NCI-H2081 (cell line): ENCODE results near the gene DYDC1.
"Not testable (repeated sequence)": the region's sequence is repeated elsewhere in the genome, so short reads cannot be mapped to it uniquely, and the experiment has no call there.

ENCODE experiments used
- DNase-seq, 2 experiments: peaks; one replicate each; lab custom pipeline; 2025; lab: John Stamatoyannopoulos, UW

Gene DYDC1

GRCh38 chr10:80344276-80344675 is 12.3 kb downstream of the DYDC1 start:
- no peak for DNase-seq

GRCh38 chr10:80333983-80334382 is 22.6 kb downstream of the DYDC1 start:
- no peak for DNase-seq

DNA sequence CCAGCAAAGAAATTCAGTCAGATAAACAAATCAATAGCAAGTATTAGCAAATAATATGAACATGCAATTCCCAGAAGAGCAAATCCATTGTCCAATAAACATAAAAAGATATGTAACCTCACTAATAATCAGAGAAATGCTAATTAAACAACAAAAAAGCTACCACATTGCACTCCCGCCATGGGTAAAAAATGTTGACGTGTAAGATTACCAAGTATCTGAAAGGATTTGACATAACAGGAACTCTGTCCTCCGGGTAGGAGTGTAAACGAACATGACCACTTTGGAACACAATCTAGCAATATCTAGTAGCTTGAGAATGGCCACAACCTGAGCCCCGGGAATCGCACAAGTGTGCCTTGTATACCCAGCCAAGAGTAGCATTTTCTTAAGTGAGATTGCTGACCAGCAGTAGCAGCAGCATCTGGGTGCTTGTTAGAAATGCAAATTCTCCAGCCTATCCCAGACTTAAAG is 31.6 kb downstream of the DYDC1 start:
- DNase-seq: no peak

DNA sequence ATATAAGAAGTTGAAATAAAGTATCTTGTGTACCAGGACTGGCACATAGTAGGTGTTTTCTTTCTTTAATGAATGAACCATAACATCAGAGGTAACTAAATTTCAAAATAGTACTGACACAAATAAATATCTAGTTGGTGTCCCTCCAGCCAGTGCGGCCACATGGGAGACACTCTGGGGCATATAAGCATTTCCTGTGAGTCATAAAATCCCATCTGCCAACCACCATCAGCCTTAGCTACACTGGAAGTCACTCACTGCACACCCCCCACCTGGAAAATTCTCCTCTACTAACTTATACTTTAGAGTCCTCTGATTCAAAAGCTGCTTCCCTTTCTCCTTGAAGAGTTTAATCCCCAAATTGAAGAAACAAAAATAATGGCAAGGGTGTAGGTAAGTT is 32.5 kb downstream of the DYDC1 start:
- DNase-seq: no peak

DNA sequence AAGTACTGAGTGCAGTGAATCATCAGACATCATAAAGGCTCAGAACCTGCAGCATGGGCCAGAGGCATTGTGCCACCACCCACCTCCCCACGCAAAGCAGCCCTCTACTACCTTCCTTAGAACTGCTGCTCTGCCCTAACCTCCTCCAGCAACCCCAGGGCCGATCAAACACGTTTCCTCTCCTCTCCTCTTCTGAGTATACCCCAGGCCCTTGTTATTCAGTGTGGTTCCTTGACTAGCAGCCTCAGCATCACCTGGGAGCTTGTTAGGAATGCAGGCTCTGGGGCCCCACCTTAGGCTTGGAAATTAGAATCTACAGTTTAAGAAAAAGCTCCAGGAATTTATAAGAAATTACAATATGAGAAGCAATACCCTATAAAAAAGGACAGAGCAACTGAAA is 33.2 kb downstream of the DYDC1 start:
- DNase-seq: no peak

- DNase-seq: no peak
Observed at GRCh38 chr10:80322711-80323110, 33.8 kb downstream of the DYDC1 start.

GRCh38 chr10:80322158-80322557 is 34.4 kb downstream of the DYDC1 start:
- DNase-seq: no peak

DNA sequence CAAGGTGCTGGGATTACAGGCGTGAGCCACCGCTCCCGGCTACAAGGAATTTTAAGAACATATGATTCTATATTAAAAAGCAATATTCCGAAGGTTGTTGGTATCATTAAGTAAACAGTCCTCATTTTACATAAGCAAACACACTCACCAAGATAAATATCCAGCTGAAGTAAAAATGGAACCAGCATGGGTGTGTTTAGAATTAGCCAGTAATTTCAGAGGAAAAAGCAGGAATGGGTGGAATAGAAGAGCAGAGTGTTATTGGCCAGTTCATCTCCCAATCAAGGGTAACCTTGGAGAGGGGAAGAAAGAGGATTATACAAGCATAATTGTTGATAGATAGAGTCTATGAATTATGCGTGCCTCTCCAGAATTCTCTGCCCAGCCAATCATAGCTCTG is 35.4 kb downstream of the DYDC1 start:
- DNase-seq: no peak

DNA sequence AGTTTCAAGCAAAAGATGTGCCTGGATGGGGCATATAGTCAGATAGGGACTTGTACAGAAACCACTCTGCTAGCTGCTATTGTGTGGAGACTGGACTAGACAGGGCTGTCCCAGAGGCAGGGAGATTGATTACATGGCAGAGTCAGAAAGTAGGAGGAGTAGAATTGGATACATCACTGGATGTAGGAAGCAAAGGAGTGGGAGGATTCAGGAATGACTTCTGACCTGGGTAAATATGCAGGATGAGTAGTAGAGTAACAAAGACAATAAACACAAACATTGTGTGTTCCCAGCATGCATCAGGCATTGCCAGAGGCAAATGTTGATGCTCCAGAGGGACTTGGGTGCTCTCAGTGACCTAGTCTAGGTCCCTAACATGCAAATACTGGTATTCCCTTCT is 36.2 kb downstream of the DYDC1 start:
- no peak for DNase-seq

GRCh38 chr10:80319725-80320290 is 36.7 kb downstream of the DYDC1 start:
- DNase-seq: peak in 1 of 2 experiments; percentile 1

DNA sequence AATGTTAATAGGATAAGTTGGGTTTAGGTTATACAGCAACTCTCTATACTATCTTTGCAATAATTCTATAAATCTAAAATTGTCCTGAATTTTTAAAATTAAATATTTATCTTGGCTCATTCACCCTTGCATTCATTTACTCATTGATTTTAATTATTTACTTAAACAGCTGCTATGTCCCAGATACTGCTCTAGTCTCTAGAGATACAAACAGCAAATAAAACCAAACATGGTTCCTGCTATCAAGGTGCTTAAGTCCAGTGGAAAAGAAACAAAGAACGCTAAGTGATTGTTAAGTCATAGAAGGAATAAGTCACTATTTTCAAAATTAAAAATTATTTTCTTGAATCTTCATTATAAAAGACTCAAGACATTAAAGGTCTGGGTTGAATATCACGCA is 37.2 kb downstream of the DYDC1 start:
- no peak for DNase-seq

DNA sequence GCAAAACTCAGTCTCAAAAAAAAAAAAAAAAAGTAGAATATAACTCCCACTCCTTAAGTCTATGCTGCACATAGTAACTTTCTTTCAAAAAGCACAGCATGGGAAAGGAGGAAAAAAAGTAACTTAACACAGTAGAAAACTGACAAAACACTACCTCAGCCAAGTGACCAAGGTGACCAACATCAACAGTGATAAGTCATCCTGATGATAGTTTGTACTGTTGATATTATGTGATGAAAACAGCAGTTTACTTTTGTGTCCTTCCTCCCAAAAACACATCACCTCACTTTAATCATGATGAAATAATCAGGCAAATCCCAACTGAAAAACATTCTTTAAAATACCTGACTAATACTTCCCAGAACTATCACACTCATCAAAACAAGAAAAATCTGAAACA is 37.8 kb downstream of the DYDC1 start:
- DNase-seq: no peak

DNA sequence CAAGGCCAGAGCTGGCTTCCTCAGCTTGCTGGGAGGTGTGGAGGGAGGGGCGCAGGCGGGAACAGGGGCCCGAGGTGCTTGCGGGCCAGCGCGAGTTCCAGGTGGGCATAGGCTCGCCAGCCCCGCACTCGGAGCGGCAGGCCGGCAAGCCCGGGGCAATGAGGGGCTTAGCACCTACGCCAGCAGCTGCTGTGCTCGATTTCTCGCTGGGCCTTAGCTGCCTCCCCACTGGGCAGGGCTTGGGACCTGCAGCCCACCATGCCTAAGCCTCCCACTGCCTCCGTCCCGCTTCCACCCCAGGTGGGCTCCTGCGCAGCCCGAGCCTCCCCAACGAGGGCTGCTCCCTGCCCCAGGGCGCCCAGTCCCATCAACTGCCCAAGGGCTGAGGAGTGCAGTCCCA is 41.2 kb downstream of the DYDC1 start:
- no peak for DNase-seq

DNA sequence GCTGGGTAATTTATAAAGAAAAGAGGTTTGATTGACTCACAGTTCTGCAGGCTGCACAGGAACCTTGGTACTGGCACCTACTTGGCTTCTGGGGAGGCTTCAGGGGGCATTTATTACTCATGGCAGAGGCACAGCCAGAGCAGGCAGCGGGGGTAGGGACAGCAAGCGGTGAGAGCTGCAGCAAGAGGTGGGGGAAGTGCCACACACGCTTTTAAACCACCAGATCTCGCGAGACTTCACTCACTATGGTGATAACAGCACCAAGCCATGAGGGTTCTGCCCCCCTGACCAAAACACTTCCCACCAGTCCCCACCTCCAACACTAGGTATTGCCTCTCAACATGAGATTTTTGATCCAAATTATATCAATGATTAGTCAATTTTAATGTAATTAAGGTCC is 43.0 kb downstream of the DYDC1 start:
- DNase-seq: no peak

- not testable (repeated sequence) for DNase-seq
Observed at GRCh38 chr10:80305989-80306388, 50.6 kb downstream of the DYDC1 start.

DNA sequence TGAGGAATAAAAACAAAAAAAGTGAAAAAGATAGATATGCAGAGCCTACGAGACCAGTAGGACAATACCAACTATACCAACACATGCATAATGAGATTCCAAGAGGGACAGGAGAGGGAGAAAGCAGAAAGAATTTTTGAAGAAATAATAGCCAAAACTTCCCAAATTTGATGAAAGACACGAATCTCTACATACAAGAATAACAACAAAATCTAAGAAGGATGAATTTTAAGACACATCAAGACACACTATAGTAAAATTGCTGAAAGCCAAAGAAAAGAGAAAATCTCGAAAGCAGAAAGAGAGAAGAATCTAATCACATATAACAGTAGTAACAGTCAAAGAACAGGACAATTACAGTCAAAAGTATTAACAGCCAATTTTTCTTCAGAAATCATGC is 59.6 kb downstream of the DYDC1 start:
- no peak for DNase-seq

- DNase-seq: no peak
Observed at GRCh38 chr10:80292607-80293239, 63.8 kb downstream of the DYDC1 start.

GRCh38 chr10:80290474-80291220 is 65.9 kb downstream of the DYDC1 start:
- DNase-seq: no peak

DNA sequence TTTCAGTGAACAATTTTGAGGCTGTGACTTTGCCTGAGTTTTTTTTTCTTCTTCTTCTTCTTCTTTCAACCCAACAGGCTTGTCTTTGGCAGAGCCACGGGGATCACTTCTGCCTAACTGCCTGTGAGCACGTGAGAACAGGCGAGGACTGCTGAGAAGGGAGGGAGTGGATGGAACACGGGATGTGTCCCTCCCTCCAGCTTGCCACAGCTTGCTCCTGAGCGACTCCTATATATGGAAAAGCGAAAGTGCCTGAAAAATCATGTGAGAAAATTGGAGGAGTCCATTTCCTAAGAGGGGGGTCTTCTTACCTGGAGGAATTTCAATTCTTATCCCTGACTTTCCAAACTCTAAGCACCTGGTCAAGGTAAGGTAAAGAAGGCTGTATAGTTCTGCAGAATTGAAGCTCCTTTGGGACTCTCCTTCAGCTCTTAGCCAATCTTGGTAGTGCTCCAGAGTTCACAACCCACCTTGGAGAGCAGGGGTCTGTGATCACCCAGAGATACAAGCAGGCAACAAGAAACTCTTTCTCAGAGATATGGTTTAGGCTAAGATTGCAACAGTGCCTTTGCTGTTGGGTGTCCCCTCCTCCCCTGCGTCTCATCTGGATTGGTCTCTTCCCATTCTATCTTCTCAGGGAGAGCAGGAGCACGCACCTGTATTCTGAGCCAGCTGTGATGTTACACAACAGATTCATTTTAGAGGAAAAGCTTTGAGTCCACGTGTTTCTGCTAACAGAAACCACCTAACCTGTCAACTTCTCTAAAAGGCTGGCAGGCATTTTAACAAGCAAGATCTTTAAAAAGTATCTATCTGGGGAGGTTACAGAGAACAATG is 66.9 kb downstream of the DYDC1 start, which contains the start of gene MAT1A:
Gene MAT1A, minus strand, starts transcription at position 208 of the 837 bp plus-strand sequence. CDS start 235 bp downstream, outside the sequence.
- no peak for DNase-seq

GRCh38 chr10:80288849-80289248 is 67.7 kb downstream of the DYDC1 start:
- DNase-seq: no peak
